BE2C (cell line): ENCODE data around the gene SOD2.
"Not testable (repeated sequence)": the region's sequence is repeated elsewhere in the genome, so short reads cannot be mapped to it uniquely, and the experiment has no call there.

ENCODE experiments used
- DNase-seq: peaks from one replicate; pipeline ENCODE4 v3.0.0-alpha.2; 2020
- H3K27me3 ChIP-seq: fragments of 250-450 bp; sonication (Bioruptor Pico); 2 replicates; pipeline ENCODE4 v1.5.1; 2020; ENCODE audit warnings: mild to moderate bottlenecking
- H3K36me3 ChIP-seq: fragments of 250-450 bp; sonication (Bioruptor Pico); 2 replicates; pipeline ENCODE4 v1.5.1; 2020; ENCODE audit warnings: mild to moderate bottlenecking
- H3K4me1 ChIP-seq: fragments of 250-450 bp; sonication (Bioruptor Pico); 2 replicates; pipeline ENCODE4 v1.5.1; 2020
- H3K4me3 ChIP-seq: 2 replicates; pipeline ENCODE4 v1.5.1; 2011; ENCODE audit warnings: low read depth, low read length
- H3K9me3 ChIP-seq: fragments of 250-450 bp; sonication (Bioruptor Pico); 2 replicates; pipeline ENCODE4 v1.5.1; 2020
- TF ChIP-seq, protein P1 (sequence below): IDR thresholded peaks from 2 replicates; pipeline ENCODE4 v1.5.1; 2012; ENCODE audit warnings: mild to moderate bottlenecking, low read depth, low read length

SOD2 gene

GRCh38 chr6:159716247-159717096 lies 23.4 kb upstream of the SOD2 start:
- Histone ChIP-seq H3K36me3 (no peaks in the 10 kb centered on the region), H3K27me3 (no peaks in the 10 kb centered on the region), H3K4me3 (no peak overlapping the region), H3K9me3 (no peaks in the 10 kb centered on the region), H3K4me1 (no peaks in the 10 kb centered on the region)
- TF ChIP-seq, protein P1, sequence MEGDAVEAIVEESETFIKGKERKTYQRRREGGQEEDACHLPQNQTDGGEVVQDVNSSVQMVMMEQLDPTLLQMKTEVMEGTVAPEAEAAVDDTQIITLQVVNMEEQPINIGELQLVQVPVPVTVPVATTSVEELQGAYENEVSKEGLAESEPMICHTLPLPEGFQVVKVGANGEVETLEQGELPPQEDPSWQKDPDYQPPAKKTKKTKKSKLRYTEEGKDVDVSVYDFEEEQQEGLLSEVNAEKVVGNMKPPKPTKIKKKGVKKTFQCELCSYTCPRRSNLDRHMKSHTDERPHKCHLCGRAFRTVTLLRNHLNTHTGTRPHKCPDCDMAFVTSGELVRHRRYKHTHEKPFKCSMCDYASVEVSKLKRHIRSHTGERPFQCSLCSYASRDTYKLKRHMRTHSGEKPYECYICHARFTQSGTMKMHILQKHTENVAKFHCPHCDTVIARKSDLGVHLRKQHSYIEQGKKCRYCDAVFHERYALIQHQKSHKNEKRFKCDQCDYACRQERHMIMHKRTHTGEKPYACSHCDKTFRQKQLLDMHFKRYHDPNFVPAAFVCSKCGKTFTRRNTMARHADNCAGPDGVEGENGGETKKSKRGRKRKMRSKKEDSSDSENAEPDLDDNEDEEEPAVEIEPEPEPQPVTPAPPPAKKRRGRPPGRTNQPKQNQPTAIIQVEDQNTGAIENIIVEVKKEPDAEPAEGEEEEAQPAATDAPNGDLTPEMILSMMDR: no peak
- no peak for DNase-seq

DNA sequence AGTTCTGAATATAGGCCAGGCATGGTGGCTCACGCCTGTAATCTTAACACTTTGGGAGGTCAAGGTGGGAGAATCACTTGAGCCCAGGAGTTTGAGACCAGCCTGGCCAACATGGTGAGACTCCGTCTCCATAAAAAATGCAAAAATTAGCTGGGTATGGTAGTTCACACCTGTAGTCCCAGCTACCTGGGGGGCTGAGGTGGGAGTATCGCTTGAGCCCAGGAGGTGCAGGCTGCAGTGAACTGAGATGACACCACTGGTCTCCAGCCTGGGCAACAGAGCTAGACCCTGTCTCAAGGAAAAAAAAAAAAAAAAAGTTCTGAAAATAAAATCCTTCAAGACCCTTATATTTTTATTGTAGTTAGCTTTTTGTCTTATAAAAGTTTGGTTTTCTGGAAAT lies 22.6 kb upstream of the SOD2 start:
- Histone ChIP-seq H3K9me3 (no peaks in the 10 kb centered on the region), H3K4me3 (no peak overlapping the region), H3K27me3 (no peaks in the 10 kb centered on the region), H3K4me1 (no peaks in the 10 kb centered on the region), H3K36me3 (no peaks in the 10 kb centered on the region)
- no peak for DNase-seq
- TF ChIP-seq, protein P1: no peak

- TF ChIP-seq, protein P1: no peak
- no peak for DNase-seq
- H3K4me1 ChIP-seq: no peaks in the 10 kb centered on the region
Observed at GRCh38 chr6:159715166-159715565, 22.1 kb upstream of the SOD2 start.

GRCh38 chr6:159714404-159714803 lies 21.4 kb upstream of the SOD2 start:
- no peaks in the 10 kb centered on the region for H3K9me3 ChIP-seq
- TF ChIP-seq, protein P1: no peak
- H3K27me3 ChIP-seq: no peaks in the 10 kb centered on the region
- DNase-seq: no peak
- no peaks in the 10 kb centered on the region for H3K36me3 ChIP-seq
- no peak overlapping the region for H3K4me3 ChIP-seq
- H3K4me1 ChIP-seq: no peaks in the 10 kb centered on the region

More at GRCh38 chr6:159715166-159715565, 22.1 kb upstream of the SOD2 start:
- H3K27me3 ChIP-seq: no peaks in the 10 kb centered on the region
- H3K9me3 ChIP-seq: no peaks in the 10 kb centered on the region
- H3K4me3 ChIP-seq: no peak overlapping the region
- H3K36me3 ChIP-seq: no peaks in the 10 kb centered on the region

DNA sequence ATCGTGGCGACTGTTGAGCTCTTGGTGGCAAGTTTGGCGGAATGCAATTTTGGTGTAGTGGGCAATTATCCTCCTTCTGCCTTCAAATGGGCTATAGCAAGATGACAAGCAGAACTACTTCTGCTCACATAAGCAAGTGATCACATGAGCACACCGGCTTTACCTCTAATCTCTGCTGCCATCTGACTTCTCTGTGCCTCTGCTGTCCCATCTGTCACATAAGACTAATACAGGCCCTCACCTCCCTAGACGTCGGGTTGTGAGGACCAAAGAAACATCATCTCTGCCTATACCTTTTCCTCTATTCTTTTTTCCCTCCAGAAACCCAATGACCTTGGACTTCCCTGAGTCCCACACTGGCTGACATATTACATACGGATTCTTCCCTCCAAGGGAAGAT lies 20.9 kb upstream of the SOD2 start:
- no peaks in the 10 kb centered on the region for H3K27me3 ChIP-seq
- H3K9me3 ChIP-seq: no peaks in the 10 kb centered on the region
- H3K36me3 ChIP-seq: no peaks in the 10 kb centered on the region
- TF ChIP-seq, protein P1: no peak
- no peak overlapping the region for H3K4me3 ChIP-seq
- no peaks in the 10 kb centered on the region for H3K4me1 ChIP-seq
- DNase-seq: no peak

DNA sequence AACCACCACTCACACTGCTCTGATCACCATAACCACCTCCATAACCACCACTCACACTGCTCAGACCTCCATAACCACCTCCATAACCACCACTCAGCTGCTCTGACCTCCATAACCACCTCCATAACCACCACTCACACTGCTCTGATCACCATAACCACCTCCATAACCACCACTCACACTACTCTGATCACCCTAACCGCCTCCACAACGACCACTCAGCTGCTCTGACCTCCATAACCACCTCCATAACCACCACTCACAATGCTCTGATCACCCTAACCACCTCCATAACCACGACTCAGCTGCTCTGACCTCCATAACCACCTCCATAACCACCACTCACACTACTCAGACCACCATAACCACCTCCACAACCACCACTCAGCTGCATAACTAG lies 19.3 kb upstream of the SOD2 start:
- not testable (repeated sequence) for H3K36me3 ChIP-seq, DNase-seq, H3K4me1 ChIP-seq, H3K27me3 ChIP-seq, H3K9me3 ChIP-seq, H3K4me3 ChIP-seq

DNA sequence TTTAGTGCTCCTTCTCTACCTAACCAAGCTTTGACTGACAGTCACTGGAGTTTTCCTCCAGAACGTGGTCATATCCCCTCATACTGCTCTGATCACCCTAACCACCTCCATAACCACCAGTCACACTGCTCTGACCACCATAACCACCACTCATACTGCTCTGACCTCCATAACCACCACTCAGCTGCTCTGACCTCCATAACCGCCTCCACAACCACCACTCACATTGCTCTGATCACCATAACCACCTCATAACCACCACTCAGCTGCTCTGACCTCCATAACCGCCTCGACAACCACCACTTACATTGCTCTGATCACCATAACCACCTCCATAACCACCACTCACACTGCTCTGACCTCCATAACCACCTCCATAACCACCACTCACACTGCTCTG lies 17.6 kb upstream of the SOD2 start:
- not testable (repeated sequence) for H3K4me3 ChIP-seq, H3K9me3 ChIP-seq, DNase-seq, H3K27me3 ChIP-seq, H3K4me1 ChIP-seq, H3K36me3 ChIP-seq
